A549 (cell line): Measurements from ENCODE around the gene SH3BGRL. TPM values are rescaled to one million over a fixed set of nuclear protein-coding genes. Genes with fewer than 3 reads are reported as not detected.

Experiments
- ATAC-seq, 2 experiments: fragments of 200-7000 bp in 1 of 2; fragments of >200 bp in 1 of 2; cut with Nextera tagmentation in 1 of 2; cut with Tn5 transposase in 1 of 2; 3 replicates each; pipeline versions ENCODE4 v1.8.0 to v1.9.1; 2018 to 2020; ENCODE audit warnings: mild to moderate bottlenecking in 1 of 2, moderate library complexity in 1 of 2
- CTCF ChIA-PET: fragments of 300-600 bp; sonication (Branson Sonifier 250); formaldehyde crosslinking; extraction: SDS; loops from one replicate; lab custom pipeline; 2021; ENCODE audit warnings: antibody characterized with exemption, inconsistent platforms; lab: Yijun Ruan, JAX
- POLR2A ChIA-PET: fragments of 350-600 bp; formaldehyde crosslinking; extraction: SDS; loops from one replicate; lab custom pipeline; 2021; ENCODE audit warnings: antibody characterized with exemption, inconsistent platforms; lab: Yijun Ruan, JAX
- DNase-seq, 2 experiments: peaks; one replicate each; pipeline versions ENCODE4 v3.0.0 to v3.0.0-alpha.2; 2011 to 2016; ENCODE audit warnings: low read depth in 1 of 2, low spot score in 1 of 2
- FAIRE-seq: peaks from 2 replicates; lab custom pipeline; 2011; peaks lifted over from hg19 to GRCh38; lab: Jason Lieb, UNC
- H3K27ac ChIP-seq, 2 experiments: fragments of >200 bp; sonication (Bioruptor Twin); formaldehyde crosslinking; 3 replicates each; pipeline ENCODE4 v1.5.1; 2016 to 2017
- H3K4me1 ChIP-seq: fragments of >200 bp; sonication (Bioruptor Twin); formaldehyde crosslinking; 3 replicates; pipeline ENCODE4 v1.6.1; 2016
- H3K4me2 ChIP-seq: fragments of >200 bp; sonication (Bioruptor Twin); formaldehyde crosslinking; 3 replicates; pipeline ENCODE4 v1.6.1; 2016
- H3K4me3 ChIP-seq: fragments of >200 bp; sonication (Bioruptor Twin); formaldehyde crosslinking; 3 replicates; pipeline ENCODE4 v1.5.1; 2016
- H3K9me3 ChIP-seq: fragments of >200 bp; sonication (Bioruptor Twin); formaldehyde crosslinking; 3 replicates; pipeline ENCODE4 v1.6.1; 2016
- CEBPB ChIP-seq, 2 experiments: fragments of >200 bp in 1 of 2; sonication (Bioruptor Twin) in 1 of 2; formaldehyde crosslinking in 1 of 2; IDR thresholded peaks; 2 replicates each; pipeline ENCODE4 v1.6.1; 2012 to 2016
- EHF ChIP-seq: fragments of 250-450 bp; sonication (Bioruptor Pico); IDR thresholded peaks from 2 replicates; pipeline ENCODE4 v1.5.0; 2020; ENCODE audit warnings: mild to moderate bottlenecking
- FOSB ChIP-seq: fragments of 250-450 bp; sonication (Bioruptor Pico); IDR thresholded peaks from 2 replicates; pipeline ENCODE4 v1.5.0; 2020; ENCODE audit warnings: mild to moderate bottlenecking, moderate library complexity
- FOXS1 ChIP-seq: fragments of 250-450 bp; sonication (Bioruptor Pico); IDR thresholded peaks from 2 replicates; pipeline ENCODE4 v1.5.0; 2020; ENCODE audit warnings: mild to moderate bottlenecking, moderate library complexity
- HMGXB4 ChIP-seq: fragments of 250-450 bp; sonication (Bioruptor Pico); IDR thresholded peaks from 2 replicates; pipeline ENCODE4 v1.5.0; 2021; ENCODE audit warnings: mild to moderate bottlenecking, moderate library complexity, borderline replicate concordance
- HOXB13 ChIP-seq: fragments of 250-450 bp; sonication (Bioruptor Pico); IDR thresholded peaks from 2 replicates; pipeline ENCODE4 v1.5.0; 2020; ENCODE audit warnings: low read depth, mild to moderate bottlenecking, moderate library complexity
- MAFK ChIP-seq: fragments of 450-650 bp; IDR thresholded peaks from 2 replicates; pipeline ENCODE4 v1.6.1; 2014; ENCODE audit not compliant: partially characterized antibody
- PBX3 ChIP-seq: IDR thresholded peaks from 2 replicates; pipeline ENCODE4 v1.6.1; 2012
- PHF8 ChIP-seq: fragments of 200-600 bp; sonication (generic); IDR thresholded peaks from 2 replicates; pipeline ENCODE4 v1.6.1; 2016; ENCODE audit warnings: low read depth, mild to moderate bottlenecking, antibody characterized with exemption, moderate library complexity, borderline replicate concordance
- POLR2A ChIP-seq: IDR thresholded peaks from 2 replicates; pipeline ENCODE4 v1.6.1; 2012; ENCODE audit warnings: mild to moderate bottlenecking, low read length
- RAD21 ChIP-seq, 2 experiments: fragments of >200 bp in 1 of 2; sonication (Bioruptor Twin) in 1 of 2; formaldehyde crosslinking in 1 of 2; IDR thresholded peaks in 1 of 2; conservative IDR thresholded peaks in 1 of 2; 2 replicates in 1 of 2; 3 replicates in 1 of 2; pipeline ENCODE4 v1.6.1; 2012 to 2018; ENCODE audit warnings: inconsistent platforms in 1 of 2
- REST ChIP-seq: fragments of 200-600 bp; sonication (generic); IDR thresholded peaks from 2 replicates; pipeline ENCODE4 v1.6.1; 2016; ENCODE audit warnings: antibody characterized with exemption, mild to moderate bottlenecking, moderate library complexity
- TFCP2L1 ChIP-seq: fragments of 250-450 bp; sonication (Bioruptor Pico); IDR thresholded peaks from 2 replicates; pipeline ENCODE4 v1.5.0; 2021; ENCODE audit warnings: mild to moderate bottlenecking
- USF2 ChIP-seq: fragments of 450-650 bp; IDR thresholded peaks from 2 replicates; pipeline ENCODE4 v1.6.1; 2014; ENCODE audit warnings: antibody characterized with exemption
- ZSCAN20 ChIP-seq: fragments of 250-450 bp; sonication (Bioruptor Pico); IDR thresholded peaks from 2 replicates; pipeline ENCODE4 v1.8.0; 2022; ENCODE audit warnings: mild to moderate bottlenecking, moderate library complexity
- WGBS: methylation state at CpG from one replicate; pipeline ENCODE4 v1.1.6; 2017; ENCODE audit errors: missing lambda C conversion rate; 5-methylcytosine and 5-hydroxymethylcytosine counted together
- polyA plus RNA-seq, 4 experiments: library from polyadenylated mRNA; depleted of rRNA in 3 of 4; stranded (reverse); fragments of >200 nt; fragmentation: RNase III in 1 of 4; extraction: RNeasy Plus Mini Kit Qiagen cat#74134 plus additional on column Dnase treatment in 1 of 4; gene quantifications; 2 replicates in 3 of 4; 3 replicates in 1 of 4; pipeline ENCODE4 v1.2.3, GENCODE V29; 2011 to 2017

Gene SH3BGRL
- polyA plus RNA-seq, 2 of the 4 experiments (the other 2 are of a cell fraction), result 57.8 to 110 TPM

- CTCF ChIA-PET, result interaction anchor here (1.3 kb wide), 1 partner anchor 176 kb away, joined by 5 read pairs; no protein-coding TSS in a partner anchor
- Histone ChIP-seq H3K9me3 (no peaks in the 10 kb centered on the region), H3K4me1 (peaks cover 12% of the 10 kb centered on the region; the same call in 1 of the 3 replicates), H3K4me2 (peak overlapping the region; percentile 86), H3K4me3 (peak overlapping the region; percentile 77), H3K27ac (peak overlapping the region; percentile 76 to 88)
- no peak for ATAC-seq
- DNase-seq, result no peak
- 97% methylated on average over 1 of the region's 1 CpG for WGBS
- TF ChIP-seq RAD21 (conservative IDR thresholded peaks at IDR 0.05 in 1 of 2, IDR thresholded peaks at IDR 0.05 in 1 of 2), result no peak
- no peak for TF ChIP-seq EHF (CRISPR knock-in tag)
- no peak for TF ChIP-seq USF2
- no peak for TF ChIP-seq HOXB13 (CRISPR knock-in tag)
- TF ChIP-seq HMGXB4 (CRISPR knock-in tag), result no peak
- no peak for TF ChIP-seq POLR2A
- POLR2A ChIA-PET, result interaction anchor here (1.1 kb wide), 1 partner anchor 176 kb away, joined by 3 read pairs; no protein-coding TSS in a partner anchor
- FAIRE-seq, result no peak
Observed at GRCh38 chrX:81201071-81201470, 831 bp upstream of the SH3BGRL start.

- DNase-seq, result no peak
- CTCF ChIA-PET, result interaction anchor here (1.3 to 1.9 kb wide), 2 partner anchors 175 to 326 kb away, joined by 4 to 5 read pairs; no protein-coding TSS in a partner anchor
- Histone ChIP-seq H3K9me3 (no peaks in the 10 kb centered on the region), H3K27ac (peak overlapping the region; percentile 76 to 88), H3K4me2 (peak overlapping the region; percentile 86), H3K4me1 (peaks cover 12% of the 10 kb centered on the region; the same call in 1 of the 3 replicates), H3K4me3 (peak overlapping the region; percentile 77)
- POLR2A ChIA-PET, result interaction anchor here (1.0 to 1.4 kb wide), 2 partner anchors 81 to 393 kb away, joined by 3 to 4 read pairs; partner anchors contain the start of gene BRWD3
- no peak for FAIRE-seq
- peak; percentile 37 to 50; a peak in 4 of 6 replicates for ATAC-seq
- 2% methylated on average over 8 of the region's 8 CpGs for WGBS
- TF ChIP-seq MAFK (no peak), PHF8 (no peak; the same call in 1 of the 2 replicates), FOXS1 (CRISPR knock-in tag) (no peak), PBX3 (no peak)
Observed at GRCh38 chrX:81202456-81202819, 536 bp downstream of the SH3BGRL start.

GRCh38 chrX:81202943-81203342 lies 1.0 kb downstream of the SH3BGRL start:
- peaks cover 12% of the 10 kb centered on the region; the same call in 1 of the 3 replicates for H3K4me1 ChIP-seq
- peak overlapping the region; percentile 77 for H3K4me3 ChIP-seq
- H3K27ac ChIP-seq, result peak overlapping the region; percentile 76 to 88; a peak in 5 of 6 replicates
- CTCF ChIA-PET, result interaction anchor here (1.9 kb wide), 1 partner anchor 326 kb away, joined by 4 read pairs; no protein-coding TSS in a partner anchor
- WGBS, result 14% methylated on average over 1 of the region's 1 CpG
- TF ChIP-seq TFCP2L1 (no peak), REST (no peak), ZSCAN20 (CRISPR knock-in tag) (no peak), RAD21 (conservative IDR thresholded peaks at IDR 0.05 in 1 of 2, IDR thresholded peaks at IDR 0.05 in 1 of 2) (no peak), FOSB (CRISPR knock-in tag) (no peak), CEBPB (IDR thresholded peaks at IDR 0.05) (no peak)
- ATAC-seq (no peak), FAIRE-seq (no peak), DNase-seq (no peak)
- POLR2A ChIA-PET, result interaction anchor here (1.0 to 1.4 kb wide), 2 partner anchors 82 to 393 kb away, joined by 3 to 4 read pairs; partner anchors contain the start of gene BRWD3
- H3K9me3 ChIP-seq, result no peaks in the 10 kb centered on the region
- H3K4me2 ChIP-seq, result peak overlapping the region; percentile 86
